Stimulated activated CD4-positive, alpha-beta T cell treated with anti-CD3 and anti-CD28 coated beads, Interleukin-2, amount 100 ng/mL, for 48 hours (primary cell): ENCODE measurements around the gene PCDHB4.
"Not testable (repeated sequence)": the region's sequence is repeated elsewhere in the genome, so short reads cannot be mapped to it uniquely, and the experiment has no call there.

Experiments
- DNase-seq, 2 donors: peaks; one replicate each; pipeline ENCODE4 v3.0.0-alpha.2; 2020

The PCDHB4 gene

GRCh38 chr5:141150224-141150992 lies 28.8 kb downstream of the PCDHB4 start:
- no peak for DNase-seq

- DNase-seq = no peak
Observed at GRCh38 chr5:141150993-141151325, 29.3 kb downstream of the PCDHB4 start.

DNA sequence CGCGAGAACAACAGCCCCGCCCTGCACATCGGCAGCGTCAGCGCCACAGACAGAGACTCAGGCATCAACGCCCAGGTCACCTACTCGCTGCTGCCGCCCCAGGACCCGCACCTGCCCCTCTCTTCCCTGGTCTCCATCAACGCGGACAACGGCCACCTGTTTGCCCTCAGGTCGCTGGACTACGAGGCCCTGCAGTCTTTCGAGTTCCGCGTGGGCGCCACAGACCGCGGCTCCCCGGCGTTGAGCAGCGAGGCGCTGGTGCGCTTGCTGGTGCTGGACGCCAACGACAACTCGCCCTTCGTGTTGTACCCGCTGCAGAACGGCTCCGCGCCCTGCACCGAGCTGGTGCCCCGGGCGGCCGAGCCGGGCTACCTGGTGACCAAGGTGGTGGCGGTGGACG lies 30.0 kb downstream of the PCDHB4 start:
- not testable (repeated sequence) for DNase-seq

DNA sequence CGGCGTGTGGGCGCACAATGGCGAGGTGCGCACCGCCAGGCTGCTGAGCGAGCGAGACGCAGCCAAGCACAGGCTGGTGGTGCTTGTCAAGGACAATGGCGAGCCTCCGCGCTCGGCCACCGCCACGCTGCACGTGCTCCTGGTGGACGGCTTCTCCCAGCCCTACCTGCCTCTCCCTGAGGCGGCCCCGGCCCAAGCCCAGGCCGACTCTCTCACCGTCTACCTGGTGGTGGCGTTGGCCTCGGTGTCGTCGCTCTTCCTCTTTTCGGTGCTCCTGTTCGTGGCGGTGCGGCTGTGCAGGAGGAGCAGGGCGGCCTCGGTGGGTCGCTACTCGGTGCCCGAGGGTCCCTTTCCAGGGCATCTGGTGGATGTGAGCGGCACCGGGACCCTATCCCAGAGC lies 30.5 kb downstream of the PCDHB4 start:
- DNase-seq = not testable (repeated sequence)

DNA sequence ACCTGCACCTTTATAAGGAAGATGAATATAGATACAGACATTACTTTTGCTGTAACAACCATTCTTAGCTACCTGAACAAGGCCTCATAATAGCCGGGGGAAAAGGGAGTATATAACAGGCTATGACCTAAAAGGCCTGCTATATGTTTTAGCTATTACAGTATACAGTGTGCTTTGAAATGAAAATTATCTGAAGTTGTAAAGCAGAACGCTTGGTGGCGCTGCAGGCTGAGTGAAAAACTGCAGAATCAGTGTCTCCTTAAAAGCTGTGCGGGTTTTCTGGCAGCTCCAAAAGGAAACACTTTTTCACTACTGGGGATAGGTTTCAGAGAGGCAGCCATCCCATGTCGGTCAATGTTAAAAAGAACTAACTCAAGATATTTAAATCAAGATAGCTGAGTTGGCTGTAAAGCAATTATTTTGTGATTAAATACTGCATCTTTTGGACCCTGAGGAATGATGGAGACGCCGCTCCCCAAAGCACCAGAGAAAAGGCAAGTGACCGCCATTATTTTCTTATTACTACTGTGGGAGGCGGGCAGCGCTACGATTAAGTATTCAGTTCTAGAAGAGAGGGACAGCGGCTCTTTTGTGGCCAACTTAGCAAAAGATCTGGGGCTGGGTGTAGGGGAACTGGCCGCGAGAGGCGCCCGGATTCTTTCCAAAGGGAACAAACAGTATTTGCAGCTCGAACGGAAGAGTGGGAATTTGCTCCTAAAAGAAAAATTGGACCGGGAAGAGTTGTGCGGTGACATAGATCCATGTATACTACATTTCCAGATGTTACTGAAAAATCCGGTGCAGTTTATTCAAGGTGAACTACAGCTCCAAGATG lies 34.1 kb downstream of the PCDHB4 start:
- no peak for DNase-seq

- not testable (repeated sequence) for DNase-seq
Observed at GRCh38 chr5:141157356-141157755, 35.7 kb downstream of the PCDHB4 start.

DNA sequence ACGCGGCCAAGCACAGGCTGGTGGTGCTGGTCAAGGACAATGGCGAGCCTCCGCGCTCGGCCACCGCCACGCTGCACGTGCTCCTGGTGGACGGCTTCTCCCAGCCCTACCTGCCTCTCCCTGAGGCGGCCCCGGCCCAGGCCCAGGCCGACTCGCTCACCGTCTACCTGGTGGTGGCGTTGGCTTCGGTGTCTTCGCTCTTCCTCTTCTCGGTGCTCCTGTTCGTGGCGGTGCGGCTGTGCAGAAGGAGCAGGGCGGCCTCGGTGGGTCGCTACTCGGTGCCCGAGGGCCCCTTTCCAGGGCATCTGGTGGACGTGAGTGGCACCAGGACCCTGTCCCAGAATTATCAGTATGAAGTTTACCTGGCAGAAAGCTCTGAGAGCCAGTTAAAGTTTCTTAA lies 36.3 kb downstream of the PCDHB4 start:
- DNase-seq = not testable (repeated sequence)

DNA sequence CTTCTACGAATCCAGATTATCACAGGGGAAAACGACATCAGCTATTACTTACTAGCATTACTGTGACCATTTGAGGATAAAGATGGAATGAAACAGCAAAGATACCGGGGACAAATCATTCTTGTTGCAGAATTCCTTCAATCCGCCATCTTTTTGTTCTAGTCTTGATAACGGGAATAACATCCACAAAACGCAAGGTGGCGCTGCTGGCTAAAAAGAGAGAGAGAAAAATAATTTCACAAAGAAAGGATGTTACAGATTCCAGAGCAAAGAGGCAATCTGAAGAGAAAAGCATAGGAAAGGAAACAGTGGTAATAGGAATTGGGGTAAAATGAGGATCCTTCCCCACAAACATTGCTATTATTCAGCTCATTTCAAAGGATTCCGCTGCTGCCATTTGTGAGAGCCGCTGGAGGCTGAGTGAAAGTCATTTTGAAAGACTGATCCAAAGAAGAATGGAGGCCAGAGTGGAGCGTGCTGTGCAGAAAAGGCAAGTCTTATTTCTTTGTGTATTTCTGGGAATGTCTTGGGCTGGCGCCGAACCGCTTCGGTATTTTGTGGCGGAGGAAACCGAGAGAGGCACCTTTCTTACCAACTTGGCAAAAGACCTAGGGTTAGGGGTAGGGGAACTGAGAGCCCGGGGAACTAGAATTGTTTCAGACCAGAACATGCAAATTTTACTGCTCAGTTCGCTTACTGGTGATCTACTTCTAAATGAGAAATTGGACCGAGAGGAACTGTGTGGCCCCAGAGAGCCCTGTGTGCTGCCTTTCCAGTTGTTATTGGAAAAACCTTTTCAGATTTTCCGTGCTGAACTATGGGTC lies 51.0 kb downstream of the PCDHB4 start, which contains the start of gene PCDHB7:
Gene PCDHB7, plus strand, starts transcription at position 264 of the 824 bp plus-strand sequence. Its CDS starts 192 bp downstream, at position 456.
- peak in 1 of 2 donors; percentile 19 for DNase-seq

DNA sequence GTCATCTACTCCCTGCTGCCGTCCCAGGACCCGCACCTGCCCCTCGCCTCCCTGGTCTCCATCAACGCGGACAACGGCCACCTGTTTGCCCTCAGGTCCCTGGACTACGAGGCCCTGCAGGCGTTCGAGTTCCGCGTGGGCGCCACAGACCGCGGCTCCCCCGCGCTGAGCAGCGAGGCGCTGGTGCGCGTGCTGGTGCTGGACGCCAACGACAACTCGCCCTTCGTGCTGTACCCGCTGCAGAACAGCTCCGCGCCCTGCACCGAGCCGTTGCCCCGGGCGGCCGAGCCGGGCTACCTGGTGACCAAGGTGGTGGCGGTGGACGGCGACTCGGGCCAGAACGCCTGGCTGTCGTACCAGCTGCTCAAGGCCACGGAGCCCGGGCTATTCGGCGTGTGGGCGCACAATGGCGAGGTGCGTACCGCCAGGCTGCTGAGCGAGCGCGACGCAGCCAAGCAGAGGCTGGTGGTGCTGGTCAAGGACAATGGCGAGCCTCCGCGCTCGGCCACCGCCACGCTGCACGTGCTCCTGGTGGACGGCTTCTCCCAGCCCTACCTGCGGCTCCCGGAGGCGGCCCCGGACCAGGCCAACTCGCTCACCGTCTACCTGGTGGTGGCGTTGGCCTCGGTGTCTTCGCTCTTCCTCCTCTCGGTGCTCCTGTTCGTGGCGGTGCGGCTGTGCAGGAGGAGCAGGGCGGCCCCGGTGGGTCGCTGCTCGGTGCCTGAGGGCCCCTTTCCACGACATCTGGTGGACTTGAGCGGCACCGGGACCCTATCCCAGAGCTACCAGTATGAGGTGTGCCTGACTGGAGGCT lies 52.9 kb downstream of the PCDHB4 start:
- not testable (repeated sequence) for DNase-seq
